ENCODE measurements around the gene GRIK3. TPM values are rescaled to one million over a fixed set of nuclear protein-coding genes. Genes with fewer than 3 reads are reported as not detected.

GRIK3 gene
- total and polyA plus RNA-seq, 2 of the 8 experiments (the other 6 are each of a cell fraction or from before 2014, with no cell fraction given): 2.1 to 3.4 TPM

DNA sequence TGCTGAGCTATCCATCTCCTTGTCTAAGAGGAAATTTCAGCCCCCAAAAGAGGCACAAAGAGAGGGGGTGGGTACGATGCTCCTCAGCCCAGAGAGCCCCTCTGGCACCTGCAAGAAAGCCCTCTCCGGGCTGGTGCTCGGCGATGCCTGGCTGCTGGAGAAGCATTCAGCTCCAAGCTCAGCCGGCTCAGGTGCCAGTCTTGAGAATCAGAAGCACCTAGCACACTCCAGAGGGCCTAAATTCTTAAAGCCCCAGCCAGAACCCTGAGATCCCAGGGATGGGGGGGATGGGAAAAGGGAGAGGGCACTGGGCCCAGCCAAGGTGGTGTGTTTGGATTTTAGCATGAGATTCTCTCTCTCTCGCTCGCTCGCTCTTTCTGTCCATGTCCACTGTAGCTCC, 2.9 kb downstream of the GRIK3 start:
- Histone ChIP-seq H3K23ac (ENCODE audit: insufficient read length) (no peak overlapping the region), H2BK20ac (ENCODE audit: low read length) (no peak overlapping the region), H3K18ac (ENCODE audit: extremely low read depth, low read length) (no peak overlapping the region; the same call in 1 of the 2 replicates), H3K9ac (replicated peaks in 1 of 4; ENCODE audit: extremely low read depth in 1 of 4, low read depth in 3 of 4, low read length in 3 of 4) (no peak overlapping the region), H4K91ac (replicated peaks; ENCODE audit: insufficient read length, low read length) (no peak overlapping the region), H2BK120ac (replicated peaks; ENCODE audit: low read depth, low read length) (no peak overlapping the region), H4K20me1 (replicated peaks in 1 of 2; ENCODE audit: control insufficient read depth in 1 of 2, insufficient read depth in 2 of 2, low read length in 2 of 2) (peaks cover 2 to 8% of the 10 kb centered on the region in 2 experiments), H3K9me3 (ENCODE audit: insufficient read depth in 2 of 2, low read depth in 1 of 2, low read length in 1 of 2) (no peaks in the 10 kb centered on the region; a peak in 1 of 4 replicates), H2BK12ac (ENCODE audit: low read depth, low read length) (no peak overlapping the region), H3K4me3 (ENCODE audit: extremely low read depth in 1 of 4, insufficient read depth in 2 of 4, low read depth in 3 of 4, low read length in 4 of 4) (no peak overlapping the region), H3K79me1 (ENCODE audit: low read depth, low read length) (no peaks in the 10 kb centered on the region), H3K27me3 (replicated peaks in 1 of 4; ENCODE audit: control insufficient read depth in 3 of 4, extremely low read depth in 1 of 4, insufficient read depth in 3 of 4, low read length in 3 of 4) (peaks cover 38 to 67% (median 60%) of the 10 kb centered on the region in 4 experiments), H3K27ac (ENCODE audit: low read depth, low read length) (no peak overlapping the region), H3K4ac (replicated peaks; ENCODE audit: insufficient read length, low read depth, low read length) (no peak overlapping the region), H3K56ac (replicated peaks; ENCODE audit: insufficient read length, low read depth, low read length) (no peak overlapping the region), H2AK5ac (ENCODE audit: low read depth, low read length) (no peak overlapping the region), H2BK15ac (ENCODE audit: low read length) (no peak overlapping the region), H3K79me2 (ENCODE audit: control insufficient read depth in 1 of 2, insufficient read depth in 2 of 2, low read length in 2 of 2) (no peaks in the 10 kb centered on the region), H3K4me2 (ENCODE audit: insufficient read depth in 1 of 2, low read depth in 2 of 2, low read length in 2 of 2) (no peak overlapping the region), H2AFZ (ENCODE audit: low read length) (no peak overlapping the region), H3K4me1 (replicated peaks in 1 of 4; ENCODE audit: control insufficient read depth in 3 of 4, insufficient read depth in 4 of 4, low read length in 3 of 4) (peaks cover 2 to 28% (median 22%) of the 10 kb centered on the region in 4 experiments), H4K8ac (ENCODE audit: extremely low read depth, insufficient read depth, low read length) (no peak overlapping the region; the same call in 1 of the 2 replicates), H2BK5ac (ENCODE audit: low read depth, low read length) (no peak overlapping the region), H3K23me2 (ENCODE audit: low read depth, low read length) (peaks cover 28% of the 10 kb centered on the region; the same call in 1 of the 2 replicates), H3K36me3 (ENCODE audit: control insufficient read depth in 2 of 4, insufficient read depth in 4 of 4, low read length in 3 of 4) (no peaks in the 10 kb centered on the region; a peak in 1 of 8 replicates), H3K14ac (ENCODE audit: insufficient read length) (no peak overlapping the region), H4K5ac (ENCODE audit: insufficient read length, low read depth, low read length) (no peak overlapping the region)
- ChIA-PET CTCF (ENCODE audit: partially characterized antibody) (interaction anchor here (1.0 to 3.3 kb wide), 4 partner anchors 62 to 456 kb away, joined by 3 to 10 read pairs (median 4); no protein-coding TSS in a partner anchor), POLR2A (ENCODE audit: partially characterized antibody) (no interaction called here)
- no peak for FAIRE-seq
- no peak for DNase-seq (ENCODE audit: low read depth in 1 of 2, low spot score in 2 of 2)
- WGBS, 2 experiments (ENCODE audit: extremely low coverage in 1 of 2, insufficient coverage in 1 of 2, insufficient read length in 1 of 2, insufficient replicate concordance in 2 of 2, low coverage in 1 of 2, low lambda C conversion rate in 2 of 2, missing lambda C conversion rate in 1 of 2): 81% methylated on average over 5 of the region's 8 CpGs; no CpG with 5 or more reads in 1 of the 2 experiments
- TF ChIP-seq EZH2 (IDR thresholded peaks at IDR 0.05; ENCODE audit: low read depth, low read length, severe bottlenecking) (no peak), EGR1 (IDR thresholded peaks at IDR 0.05; ENCODE audit: borderline replicate concordance, low read depth, low read length) (no peak)
